Measurements from ENCODE around the gene CREBBP.

- TF ChIP-seq CTCF (IDR thresholded peaks at IDR 0.05) (no peak), POLR2A (IDR thresholded peaks at IDR 0.05) (no peak), EP300 (IDR thresholded peaks at IDR 0.05) (no peak)
Measured at GRCh38 chr16:3770530-3770929, 110.0 kb downstream of the CREBBP start.
